Skin of body (tissue), 2 donors: ENCODE results near the gene NALCN. TPM values are rescaled to one million over a fixed set of nuclear protein-coding genes. Genes with fewer than 3 reads are reported as not detected.

Source experiments
- DNase-seq: peaks from one replicate; lab custom pipeline; 2025; lab: John Stamatoyannopoulos, UW
- total RNA-seq: library from RNA; depleted of rRNA; stranded (reverse); fragments of >200 nt; gene quantifications from one replicate; pipeline ENCODE4 v1.2.3, GENCODE V29; 2014

Gene NALCN
- total RNA-seq, 1 donor from 2014 or later: 1.8 TPM

- no peak for DNase-seq
These were observed 125.1 kb downstream of the NALCN start for GRCh38 chr13:101291206-101291605.

GRCh38 chr13:101289764-101290163 is 126.5 kb downstream of the NALCN start:
- DNase-seq: no peak

- no peak for DNase-seq
These were observed 132.5 kb downstream of the NALCN start for GRCh38 chr13:101283782-101284181.

- DNase-seq: no peak
These were observed 143.4 kb downstream of the NALCN start for GRCh38 chr13:101272886-101273285.

- no peak for DNase-seq
These were observed 144.5 kb downstream of the NALCN start for GRCh38 chr13:101271681-101272245.

- no peak for DNase-seq
These were observed 148.7 kb downstream of the NALCN start for GRCh38 chr13:101267656-101268055.

- no peak for DNase-seq
These were observed 150.4 kb downstream of the NALCN start for GRCh38 chr13:101265934-101266333.

- DNase-seq: no peak
These were observed 151.4 kb downstream of the NALCN start for GRCh38 chr13:101264931-101265330.

GRCh38 chr13:101262306-101262705 is 154.0 kb downstream of the NALCN start:
- DNase-seq: no peak

- DNase-seq: no peak
These were observed 157.8 kb downstream of the NALCN start for GRCh38 chr13:101258509-101258908.

- no peak for DNase-seq
These were observed 158.2 kb downstream of the NALCN start for GRCh38 chr13:101258071-101258470.

- no peak for DNase-seq
These were observed 167.4 kb downstream of the NALCN start for GRCh38 chr13:101248739-101249514.

- DNase-seq: no peak
These were observed 173.6 kb downstream of the NALCN start for GRCh38 chr13:101242720-101243119.

GRCh38 chr13:101238555-101238954 is 177.8 kb downstream of the NALCN start:
- DNase-seq: no peak

- DNase-seq: no peak
These were observed 184.4 kb downstream of the NALCN start for GRCh38 chr13:101231751-101232428.

GRCh38 chr13:101230271-101230890 is 185.9 kb downstream of the NALCN start:
- DNase-seq: no peak

GRCh38 chr13:101219609-101220265 is 196.6 kb downstream of the NALCN start:
- no peak for DNase-seq

GRCh38 chr13:101218484-101218883 is 197.8 kb downstream of the NALCN start:
- DNase-seq: no peak

GRCh38 chr13:101217086-101217485 is 199.2 kb downstream of the NALCN start:
- no peak for DNase-seq

- no peak for DNase-seq
These were observed 205.0 kb downstream of the NALCN start for GRCh38 chr13:101211261-101211660.

- no peak for DNase-seq
These were observed 205.5 kb downstream of the NALCN start for GRCh38 chr13:101210774-101211173.
